Neuronal stem cell (in vitro differentiated cells): Measurements from ENCODE around the gene UGT1A5.
"Not testable (repeated sequence)": the region's sequence is repeated elsewhere in the genome, so short reads cannot be mapped to it uniquely, and the experiment has no call there.

ENCODE experiments used
- DNase-seq: peaks from one replicate; pipeline ENCODE4 v3.0.0-alpha.2; 2013; ENCODE audit warnings: low spot score
- H2AFZ ChIP-seq: one replicate; pipeline ENCODE4 v1.6.1; 2013; ENCODE audit warnings: mild to moderate bottlenecking, low read length, inconsistent platforms
- H2AK5ac ChIP-seq: 2 replicates; pipeline ENCODE4 v1.6.1; 2013; ENCODE audit warnings: low read depth, mild to moderate bottlenecking, inconsistent platforms, low read length, moderate library complexity, mixed read lengths
- H2BK120ac ChIP-seq: 2 replicates; pipeline ENCODE4 v1.6.1; 2013; ENCODE audit warnings: low read depth, mild to moderate bottlenecking, inconsistent platforms, low read length, moderate library complexity, mixed read lengths
- H2BK12ac ChIP-seq: one replicate; pipeline ENCODE4 v1.6.1; 2013; ENCODE audit warnings: low read length, inconsistent platforms
- H2BK15ac ChIP-seq: 2 replicates; pipeline ENCODE4 v1.6.1; 2013; ENCODE audit warnings: mild to moderate bottlenecking, low read length, inconsistent platforms, mixed read lengths
- H2BK5ac ChIP-seq: one replicate; pipeline ENCODE4 v1.6.1; 2013; ENCODE audit warnings: inconsistent platforms, mild to moderate bottlenecking, low read length, moderate library complexity
- H3K14ac ChIP-seq: one replicate; pipeline ENCODE4 v1.6.1; 2013; ENCODE audit warnings: low read length, inconsistent platforms
- H3K18ac ChIP-seq: 2 replicates; pipeline ENCODE4 v1.6.1; 2013; ENCODE audit warnings: low read length, inconsistent platforms
- H3K23ac ChIP-seq: 2 replicates; pipeline ENCODE4 v1.6.1; 2013; ENCODE audit warnings: low read depth, mild to moderate bottlenecking, mixed read lengths, low read length, inconsistent platforms; ENCODE audit not compliant: poor library complexity
- H3K27ac ChIP-seq: replicated peaks from 3 replicates; pipeline ENCODE4 v1.5.1; 2013; ENCODE audit warnings: low read length, inconsistent platforms
- H3K27me3 ChIP-seq, 3 experiments: 2 replicates each; pipeline ENCODE4 v1.6.1; 2013; ENCODE audit warnings: low read length in 3 of 3, mild to moderate bottlenecking in 2 of 3, inconsistent platforms in 1 of 3, low read depth in 1 of 3, mixed read lengths in 1 of 3, moderate library complexity in 1 of 3; ENCODE audit not compliant: control insufficient read depth in 3 of 3, insufficient read depth in 3 of 3
- H3K36me3 ChIP-seq, 2 donors: replicated peaks in 1 of 2; 2 replicates each; pipeline ENCODE4 v1.6.1; 2013; ENCODE audit warnings: low read length in 2 of 2; ENCODE audit not compliant: control insufficient read depth in 2 of 2, insufficient read depth in 2 of 2
- H3K4ac ChIP-seq: 2 replicates; pipeline ENCODE4 v1.6.1; 2013; ENCODE audit warnings: inconsistent platforms, mild to moderate bottlenecking, low read length, moderate library complexity
- H3K4me1 ChIP-seq, 2 donors: 1 replicate in 1 of 2; 2 replicates in 1 of 2; pipeline ENCODE4 v1.6.1; 2013; ENCODE audit warnings: low read length in 2 of 2, low read depth in 1 of 2; ENCODE audit not compliant: control insufficient read depth in 2 of 2, insufficient read depth in 1 of 2
- H3K4me2 ChIP-seq: one replicate; pipeline ENCODE4 v1.6.1; 2013; ENCODE audit warnings: mild to moderate bottlenecking, low read length, inconsistent platforms; ENCODE audit not compliant: insufficient read depth, poor library complexity, severe bottlenecking
- H3K4me3 ChIP-seq, 2 donors: 2 replicates each; pipeline ENCODE4 v1.5.1; 2013; ENCODE audit warnings: low read length in 2 of 2, mild to moderate bottlenecking in 2 of 2, inconsistent platforms in 1 of 2, moderate library complexity in 1 of 2
- H3K79me1 ChIP-seq: one replicate; pipeline ENCODE4 v1.6.1; 2013; ENCODE audit warnings: low read depth, mild to moderate bottlenecking, inconsistent platforms, low read length, moderate library complexity
- H3K9ac ChIP-seq: one replicate; pipeline ENCODE4 v1.6.1; 2013; ENCODE audit warnings: mild to moderate bottlenecking, low read depth, low read length, inconsistent platforms; ENCODE audit not compliant: poor library complexity
- H3K9me3 ChIP-seq, 2 donors: replicated peaks in 1 of 2; 2 replicates each; pipeline versions ENCODE3 to v1.6.1; 2013; ENCODE audit warnings: low read length in 2 of 2, mild to moderate bottlenecking in 2 of 2, inconsistent platforms in 1 of 2, low read depth in 1 of 2, mixed read lengths in 1 of 2, moderate library complexity in 1 of 2; ENCODE audit not compliant: control insufficient read depth in 2 of 2, insufficient read depth in 1 of 2
- H4K8ac ChIP-seq: one replicate; pipeline ENCODE4 v1.6.1; 2013; ENCODE audit warnings: low read depth, mild to moderate bottlenecking, inconsistent platforms, low read length, moderate library complexity
- H4K91ac ChIP-seq: one replicate; pipeline ENCODE4 v1.6.1; 2013; ENCODE audit warnings: low read length, low read depth, mild to moderate bottlenecking, inconsistent platforms; ENCODE audit not compliant: poor library complexity
- WGBS, 2 donors: extraction: QIAGEN DNeasy Blood & Tissue Kit; methylation state at CpG; one replicate each; pipeline ENCODE4 v1.1.7; 2013; ENCODE audit warnings: missing lambda C conversion rate in 2 of 2, mixed read lengths in 1 of 2; ENCODE audit not compliant: insufficient read length in 2 of 2, insufficient replicate concordance in 1 of 2; ENCODE audit errors: extremely low coverage in 2 of 2; 5-methylcytosine and 5-hydroxymethylcytosine counted together

The UGT1A5 gene

DNA sequence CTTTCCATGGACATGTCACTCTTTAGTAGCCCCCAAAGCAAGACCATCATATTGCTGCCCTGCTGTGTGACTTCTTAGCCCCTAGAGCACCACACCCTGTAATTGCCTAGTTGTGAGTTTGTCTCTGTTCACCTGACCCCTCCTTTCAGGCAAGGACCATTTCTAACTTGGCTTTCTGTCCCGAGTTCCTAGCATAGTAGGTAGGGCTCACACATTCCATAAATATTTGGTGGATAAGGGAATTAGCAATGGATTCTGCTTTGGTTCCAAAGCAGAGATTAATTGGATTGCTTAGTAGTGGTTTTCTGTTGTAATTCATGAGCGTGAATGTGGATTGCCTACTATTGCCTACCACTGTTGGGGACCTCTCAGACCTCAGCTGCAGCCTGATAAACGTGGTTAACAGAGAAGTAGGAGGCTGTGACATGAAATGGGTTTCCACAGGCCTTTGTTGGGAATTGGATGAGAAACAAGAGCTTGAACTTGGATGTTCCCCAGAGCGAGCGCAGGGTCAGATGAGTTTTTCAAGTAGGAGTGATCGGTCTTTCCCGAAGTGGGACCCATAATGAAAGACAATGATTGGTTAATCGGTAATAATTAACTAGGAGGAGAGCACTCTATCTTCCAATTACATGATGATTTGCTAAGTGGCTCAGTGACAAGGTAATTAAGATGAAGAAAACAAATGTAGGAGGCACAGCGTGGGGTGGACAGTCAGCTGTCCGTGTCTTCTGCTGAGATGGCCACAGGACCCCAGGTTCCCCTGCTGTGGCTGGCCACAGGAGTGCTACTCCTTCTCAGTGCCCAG lies 34.0 kb downstream of the UGT1A5 start:
- H2AK5ac ChIP-seq, result no peak overlapping the region
- H2BK15ac ChIP-seq, result no peak overlapping the region
- no peak overlapping the region for H2BK5ac ChIP-seq
- no peak overlapping the region for H3K4me3 ChIP-seq
- H3K79me1 ChIP-seq, result no peaks in the 10 kb centered on the region
- no peak overlapping the region for H3K14ac ChIP-seq
- H2AFZ ChIP-seq, result no peak overlapping the region
- DNase-seq, result no peak
- H4K8ac ChIP-seq, result no peak overlapping the region
- H2BK120ac ChIP-seq, result no peak overlapping the region
- no peaks in the 10 kb centered on the region for H3K4me1 ChIP-seq
- H3K23ac ChIP-seq, result no peak overlapping the region
- H3K36me3 ChIP-seq, result no peaks in the 10 kb centered on the region
- H3K4ac ChIP-seq, result no peak overlapping the region
- peaks cover 4 to 13% of the 10 kb centered on the region in 2 donors for H3K9me3 ChIP-seq
- H2BK12ac ChIP-seq, result no peak overlapping the region
- H3K18ac ChIP-seq, result no peak overlapping the region
- H3K4me2 ChIP-seq, result no peak overlapping the region
- no peak overlapping the region for H3K9ac ChIP-seq
- H3K27me3 ChIP-seq, result no peaks in the 10 kb centered on the region
- no peak overlapping the region for H4K91ac ChIP-seq
- no peak overlapping the region for H3K27ac ChIP-seq
- WGBS, 2 donors, result no CpG with 5 or more reads among the region's 10 CpGs

GRCh38 chr2:233747283-233747544 lies 34.5 kb downstream of the UGT1A5 start:
- Histone ChIP-seq H3K18ac (no peak overlapping the region), H4K8ac (no peak overlapping the region), H3K9ac (no peak overlapping the region), H2BK5ac (no peak overlapping the region), H3K14ac (no peak overlapping the region), H3K4me2 (no peak overlapping the region), H2BK12ac (no peak overlapping the region), H3K79me1 (no peaks in the 10 kb centered on the region), H4K91ac (no peak overlapping the region), H2BK15ac (no peak overlapping the region), H3K4me3 (no peak overlapping the region), H3K4me1 (no peaks in the 10 kb centered on the region), H3K36me3 (no peaks in the 10 kb centered on the region), H2BK120ac (no peak overlapping the region), H3K27ac (no peak overlapping the region), H3K4ac (no peak overlapping the region), H3K27me3 (no peaks in the 10 kb centered on the region), H2AK5ac (no peak overlapping the region), H3K9me3 (peaks cover 4 to 13% of the 10 kb centered on the region in 2 donors), H3K23ac (no peak overlapping the region), H2AFZ (no peak overlapping the region)
- WGBS, 2 donors, result no CpG with 5 or more reads among the region's 6 CpGs
- DNase-seq, result no peak

DNA sequence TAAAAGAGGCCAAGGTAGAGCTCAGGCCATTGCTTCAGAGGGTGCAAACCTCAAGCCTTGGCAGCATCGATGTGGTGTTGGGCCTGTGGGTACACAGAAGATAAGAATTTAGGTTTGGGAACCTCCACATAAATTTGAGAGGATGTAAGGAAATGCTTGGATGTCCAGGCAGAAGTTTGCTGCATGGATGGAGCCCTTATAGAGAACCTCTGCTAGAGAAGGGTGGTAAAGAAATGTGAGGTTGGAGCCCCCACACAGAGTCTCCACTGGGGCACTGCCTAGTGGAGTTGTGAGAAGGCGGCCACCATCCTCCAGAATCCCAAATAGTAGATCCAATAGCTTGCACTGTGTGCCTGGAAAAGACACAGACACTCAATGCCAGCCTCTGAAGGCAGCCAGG lies 38.0 kb downstream of the UGT1A5 start:
- not testable (repeated sequence) for H2AK5ac ChIP-seq, H3K4me1 ChIP-seq, H4K8ac ChIP-seq, H3K36me3 ChIP-seq, H3K23ac ChIP-seq, H3K4me2 ChIP-seq, H2BK5ac ChIP-seq, H3K79me1 ChIP-seq, H3K27ac ChIP-seq, H2BK15ac ChIP-seq, H2BK12ac ChIP-seq, H3K4ac ChIP-seq, H3K18ac ChIP-seq, H4K91ac ChIP-seq, H3K4me3 ChIP-seq, H2AFZ ChIP-seq, H3K9ac ChIP-seq, H3K14ac ChIP-seq, H2BK120ac ChIP-seq, H3K27me3 ChIP-seq, DNase-seq
- H3K9me3 ChIP-seq, result peaks cover 9 to 13% of the 10 kb centered on the region in 2 donors
- no CpG with 5 or more reads among the region's 2 CpGs for WGBS, 2 donors

GRCh38 chr2:233751212-233752009 lies 38.7 kb downstream of the UGT1A5 start:
- peaks cover 9 to 13% of the 10 kb centered on the region in 2 donors for H3K9me3 ChIP-seq
- H3K79me1 ChIP-seq, H3K9ac ChIP-seq, H2BK12ac ChIP-seq, H3K4me2 ChIP-seq, H3K18ac ChIP-seq, H3K4me1 ChIP-seq, DNase-seq, H3K23ac ChIP-seq, H2AFZ ChIP-seq, H2AK5ac ChIP-seq, H3K27me3 ChIP-seq, H2BK5ac ChIP-seq, H3K14ac ChIP-seq, H3K4ac ChIP-seq, H3K4me3 ChIP-seq, H4K91ac ChIP-seq, H2BK15ac ChIP-seq, H3K27ac ChIP-seq, H4K8ac ChIP-seq, H2BK120ac ChIP-seq, H3K36me3 ChIP-seq: not testable (repeated sequence)
- WGBS, 2 donors, result no CpG with 5 or more reads among the region's 2 CpGs
